K562 (cell line): ENCODE data around the gene SMIM13.

Experiments used
- BACH1 ChIP-seq: fragments of 200-800 bp; sonication (Bioruptor generic); IDR thresholded peaks from 2 replicates; pipeline ENCODE4 v1.6.1; 2016; ENCODE audit warnings: missing genetic modification characterization, missing compliant biosample characterization
- CCAR2 ChIP-seq: fragments of 200-400 bp; formaldehyde crosslinking; IDR thresholded peaks from 2 replicates; pipeline ENCODE4 v1.6.1; 2017; ENCODE audit warnings: mild to moderate bottlenecking, low read depth, low read length
- DNMT1 ChIP-seq: fragments of 450-650 bp; IDR thresholded peaks from 2 replicates; pipeline ENCODE4 v1.6.1; 2016; ENCODE audit warnings: antibody characterized with exemption, mild to moderate bottlenecking
- HNRNPK ChIP-seq: fragments of 200-400 bp; formaldehyde crosslinking; IDR thresholded peaks from one replicate; pipeline ENCODE4 v1.6.1; 2018; ENCODE audit warnings: mild to moderate bottlenecking, low read depth, low read length; ENCODE audit not compliant: poor library complexity, severe bottlenecking
- NRF1 ChIP-seq, 2 experiments: fragments of 450-650 bp; IDR thresholded peaks in 1 of 2; conservative IDR thresholded peaks in 1 of 2; 2 replicates each; pipeline ENCODE4 v1.6.1; 2014; ENCODE audit warnings: mild to moderate bottlenecking in 2 of 2
- POLR2AphosphoS5 ChIP-seq: IDR thresholded peaks from 2 replicates; pipeline ENCODE4 v1.6.1; 2011; ENCODE audit warnings: mild to moderate bottlenecking, low read depth, low read length, moderate library complexity; ENCODE audit not compliant: control insufficient read depth, insufficient read depth
- POLR3A ChIP-seq: IDR thresholded peaks from 2 replicates; pipeline ENCODE4 v1.6.1; 2011; ENCODE audit warnings: borderline replicate concordance, mild to moderate bottlenecking, moderate library complexity; ENCODE audit not compliant: insufficient read length, insufficient read depth; ENCODE audit errors: extremely low read depth
- ZNF444 ChIP-seq: fragments of 250-450 bp; sonication (Bioruptor Pico); IDR thresholded peaks from 2 replicates; pipeline ENCODE4 v1.4.0; 2020; ENCODE audit warnings: mild to moderate bottlenecking, moderate library complexity

GRCh38 chr6:11078266-11078665, 15.4 kb upstream of the SMIM13 start:
- TF ChIP-seq DNMT1 (no peak), ZNF444 (CRISPR knock-in tag) (no peak), CCAR2 (no peak), NRF1 (conservative IDR thresholded peaks at IDR 0.05 in 1 of 2, IDR thresholded peaks at IDR 0.05 in 1 of 2) (no peak), POLR2AphosphoS5 (no peak), HNRNPK (no peak), BACH1 (tag) (no peak), POLR3A (no peak)
